HG03097 (cell line): Measurements from ENCODE around the gene SPEF1.

ENCODE experiments used
- ATAC-seq: cut with Tn5 transposase; IDR thresholded peaks from one replicate; pipeline ENCODE4 v1.9.1; 2021; ENCODE audit not compliant: unreplicated experiment, low FRiP score

The SPEF1 gene

GRCh38 chr20:3811467-3812258, 30.4 kb upstream of the SPEF1 start:
- ATAC-seq = no peak

DNA sequence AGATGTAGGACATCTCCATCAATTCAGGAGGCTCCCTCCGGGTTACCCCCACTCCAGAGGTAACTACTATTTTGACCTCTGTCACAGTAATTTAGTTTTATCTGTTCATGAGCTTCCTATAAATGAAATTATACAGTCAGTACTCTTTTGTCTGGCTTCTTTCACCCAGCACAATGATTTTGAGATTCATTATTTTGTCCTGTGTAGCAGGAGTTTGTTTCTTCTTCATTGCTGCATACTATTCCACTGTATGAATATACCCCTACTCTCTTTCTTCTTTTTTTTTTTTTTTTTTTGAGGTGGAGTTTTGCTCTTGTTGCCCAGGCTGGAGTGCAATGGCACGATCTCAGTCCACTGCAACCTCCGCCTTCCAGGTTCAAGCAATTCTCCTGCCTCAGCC, 27.3 kb upstream of the SPEF1 start:
- ATAC-seq = no peak

DNA sequence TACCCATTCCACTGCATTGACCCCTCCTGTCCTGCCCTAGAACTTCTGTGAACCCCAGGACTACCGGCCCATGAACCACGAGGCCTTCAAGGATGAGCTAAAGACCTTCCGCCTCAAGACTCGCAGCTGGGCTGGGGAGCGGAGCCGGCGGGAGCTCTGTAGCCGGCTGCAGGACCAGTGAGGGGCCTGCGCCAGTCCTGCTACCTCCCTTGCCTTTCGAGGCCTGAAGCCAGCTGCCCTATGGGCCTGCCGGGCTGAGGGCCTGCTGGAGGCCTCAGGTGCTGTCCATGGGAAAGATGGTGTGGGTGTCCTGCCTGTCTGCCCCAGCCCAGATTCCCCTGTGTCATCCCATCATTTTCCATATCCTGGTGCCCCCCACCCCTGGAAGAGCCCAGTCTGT, 23.5 kb upstream of the SPEF1 start:
- ATAC-seq = no peak

GRCh38 chr20:3804254-3804751, 23.1 kb upstream of the SPEF1 start:
- ATAC-seq = no peak

- no peak for ATAC-seq
These were observed 22.6 kb upstream of the SPEF1 start for GRCh38 chr20:3803854-3804253.

- no peak for ATAC-seq
These were observed 22.0 kb upstream of the SPEF1 start for GRCh38 chr20:3803289-3803688.

DNA sequence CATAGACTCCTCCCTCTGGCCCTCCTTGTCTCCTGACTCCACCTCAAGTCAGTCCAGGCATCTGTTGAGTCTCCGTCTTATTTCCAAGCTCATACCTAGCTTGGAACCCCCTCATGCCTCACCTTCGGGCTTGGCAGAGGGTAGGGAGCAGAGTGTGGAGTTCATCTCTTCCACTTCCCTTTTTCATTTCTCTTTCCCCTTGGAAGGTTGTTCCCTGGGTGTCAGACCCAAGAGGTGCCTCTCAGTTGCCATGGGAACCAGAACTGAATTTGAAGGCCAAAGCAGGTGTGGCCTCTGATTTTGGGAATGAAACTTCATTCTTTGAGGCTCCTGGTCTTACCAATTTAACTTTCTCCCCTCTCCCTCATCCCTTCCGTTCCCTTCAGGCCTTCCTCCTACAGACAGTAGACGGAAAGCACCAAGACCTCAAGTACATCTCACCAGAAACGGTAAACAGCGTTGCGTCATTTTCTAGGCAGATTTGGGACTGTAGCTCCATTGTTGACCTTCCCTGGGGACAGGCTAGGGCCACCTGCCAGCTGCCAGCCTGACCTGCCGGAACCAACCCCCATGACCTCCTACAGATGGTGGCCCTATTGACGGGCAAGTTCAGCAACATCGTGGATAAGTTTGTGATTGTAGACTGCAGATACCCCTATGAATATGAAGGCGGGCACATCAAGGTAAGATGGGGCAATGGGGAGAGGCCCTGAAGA, 21.4 kb upstream of the SPEF1 start:
- no peak for ATAC-seq

- ATAC-seq = no peak
These were observed 20.6 kb upstream of the SPEF1 start for GRCh38 chr20:3801846-3802245.

DNA sequence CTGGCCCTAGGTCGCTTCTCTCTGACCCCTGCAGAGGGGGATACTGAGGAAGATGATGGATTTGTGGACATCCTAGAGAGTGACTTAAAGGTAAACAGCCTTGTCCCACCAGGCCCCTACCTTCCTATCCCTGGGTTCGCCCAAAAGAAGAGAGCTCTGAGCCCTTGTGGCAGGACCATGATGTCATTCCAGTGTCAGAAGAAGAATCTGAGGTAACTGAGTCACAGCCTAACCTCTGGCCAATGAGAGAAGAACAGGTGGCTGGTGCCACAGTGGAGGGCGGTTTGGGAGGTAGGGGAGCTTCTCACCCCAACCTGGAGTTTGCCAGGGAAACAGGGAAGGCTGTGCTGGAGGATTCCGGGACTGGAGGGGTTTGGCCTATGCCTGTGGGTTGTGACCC, 20.1 kb upstream of the SPEF1 start:
- ATAC-seq = no peak

DNA sequence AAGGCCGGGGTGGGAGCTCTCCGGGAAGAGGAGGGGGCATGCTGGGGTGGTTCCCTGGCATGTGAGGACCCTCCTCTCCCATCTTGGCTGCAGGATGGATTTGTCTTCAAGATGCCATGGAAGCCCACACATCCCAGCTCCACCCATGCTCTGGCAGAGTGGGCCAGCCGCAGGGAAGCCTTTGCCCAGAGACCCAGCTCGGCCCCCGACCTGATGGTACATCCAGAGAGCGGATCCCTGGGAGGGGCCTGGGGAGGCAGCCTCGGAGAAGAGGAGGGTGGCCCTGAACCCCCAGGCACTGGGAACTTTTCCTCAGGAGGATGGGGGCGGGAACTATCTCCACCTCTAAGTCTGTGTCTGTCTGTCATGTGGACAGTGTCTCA, 19.6 kb upstream of the SPEF1 start:
- no peak for ATAC-seq

GRCh38 chr20:3800256-3800877, 19.1 kb upstream of the SPEF1 start:
- ATAC-seq = no peak

DNA sequence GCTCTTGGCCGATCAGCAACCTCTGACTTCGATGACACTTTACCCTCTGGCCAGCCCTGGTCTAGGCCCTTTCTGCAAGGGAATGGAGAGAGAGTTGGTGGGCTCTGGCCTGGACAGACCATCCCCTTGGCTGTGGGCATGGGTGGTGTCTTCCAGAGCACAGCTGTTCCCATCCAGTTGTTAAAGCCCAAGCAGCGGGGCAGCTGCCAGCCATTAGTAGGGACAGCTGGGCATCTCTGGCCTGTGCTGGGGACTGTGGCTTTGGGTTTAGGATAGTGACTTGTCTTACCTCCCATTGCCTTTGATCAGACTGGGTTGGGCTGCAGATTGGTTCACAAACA, 17.6 kb upstream of the SPEF1 start:
- no peak for ATAC-seq

GRCh38 chr20:3798373-3798768, 17.1 kb upstream of the SPEF1 start:
- ATAC-seq = no peak

DNA sequence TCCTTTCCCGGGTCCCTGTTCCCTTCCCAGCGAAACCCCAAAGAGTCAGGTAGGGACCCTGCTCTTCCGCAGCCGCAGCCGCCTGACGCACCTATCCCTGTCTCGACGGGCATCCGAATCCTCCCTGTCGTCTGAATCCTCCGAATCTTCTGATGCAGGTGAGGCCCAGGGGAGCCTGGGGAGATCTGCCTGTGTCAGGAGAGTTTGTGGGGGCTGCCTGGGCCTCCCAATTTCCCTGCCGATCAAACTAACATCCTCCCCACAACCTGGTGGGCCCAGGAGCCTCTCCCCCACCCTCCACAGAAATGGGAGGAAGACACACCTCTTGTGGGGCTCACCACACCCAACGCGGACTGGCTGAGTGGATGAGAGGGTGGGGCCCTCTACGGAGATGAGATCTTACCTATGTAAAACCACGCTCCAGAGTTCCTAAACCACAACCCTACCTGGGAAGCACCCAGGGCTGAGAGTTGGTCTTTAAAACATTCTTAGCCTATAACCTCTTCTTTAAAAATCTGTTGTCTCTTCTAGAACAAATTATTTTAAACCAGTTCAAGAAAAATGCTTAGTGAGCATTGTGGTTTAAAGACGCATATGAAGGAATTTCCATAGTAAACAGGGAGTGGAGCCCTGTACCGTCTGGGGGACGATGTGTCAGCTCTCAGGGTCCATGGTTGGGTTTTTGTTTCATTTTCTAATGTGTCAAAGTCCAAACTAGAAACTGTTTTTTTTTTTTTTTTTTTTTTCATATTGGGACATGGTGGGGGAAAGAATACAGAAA, 16.5 kb upstream of the SPEF1 start:
- no peak for ATAC-seq

DNA sequence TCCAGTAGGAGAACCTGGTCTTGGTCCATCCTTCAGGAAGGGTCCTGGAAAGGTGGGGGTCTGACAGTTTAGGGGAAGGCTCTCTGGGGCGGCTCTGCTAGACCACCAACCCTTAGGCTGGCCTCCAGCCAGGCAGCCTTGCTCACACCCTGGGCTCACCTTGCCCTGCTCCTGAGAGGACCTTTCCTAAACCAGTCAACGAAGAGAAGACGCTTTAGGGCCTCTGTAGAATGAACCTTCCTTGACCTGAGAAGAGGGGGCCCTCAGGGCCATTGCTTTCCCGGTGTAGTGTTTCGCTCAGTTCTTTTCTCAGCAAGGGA, 15.9 kb upstream of the SPEF1 start:
- no peak for ATAC-seq

GRCh38 chr20:3796477-3797225, 15.4 kb upstream of the SPEF1 start:
- peak; percentile 12 for ATAC-seq

- peak; percentile 49 for ATAC-seq
These were observed 14.5 kb upstream of the SPEF1 start, which contains the start of gene CDC25B for GRCh38 chr20:3795511-3796468. CDC25B (plus strand) TSS chr20:3796310; CDS start chr20:3796532, 222 bp downstream.

GRCh38 chr20:3794701-3795420, 13.6 kb upstream of the SPEF1 start:
- no peak for ATAC-seq
